NCI-H460 (cell line): Measurements from ENCODE around the gene ASZ1. TPM values are rescaled to one million over a fixed set of nuclear protein-coding genes. Genes with fewer than 3 reads are reported as not detected.
"Not testable (repeated sequence)": the region's sequence is repeated elsewhere in the genome, so short reads cannot be mapped to it uniquely, and the experiment has no call there.

Experiments used
- DNase-seq: peaks from one replicate; pipeline ENCODE4 v3.0.0-alpha.2; 2016; ENCODE audit warnings: low read depth; ENCODE audit errors: extremely low read depth
- polyA plus RNA-seq: library from polyadenylated mRNA; depleted of rRNA; stranded (reverse); fragments of >200 nt; gene quantifications from 2 replicates; pipeline ENCODE4 v1.2.3, GENCODE V29; 2014; cell fraction: nucleus; rRNA removed
- total RNA-seq: library from RNA; depleted of rRNA; stranded (reverse); fragments of >200 nt; shearing (Covaris generic); gene quantifications from 2 replicates; pipeline ENCODE4 v1.2.3, GENCODE V29; 2014; rRNA removed

ASZ1 gene
- not detected in 2 replicates for total RNA-seq
- polyA plus RNA-seq = not detected in 2 replicates

- no peak for DNase-seq
These were observed at the start of gene ASZ1 for GRCh38 chr7:117427258-117427701. TSS of gene ASZ1 (minus strand) at chr7:117427493. CDS start at chr7:117427460, 33 bp downstream.

- no peak for DNase-seq
These were observed 49.4 kb upstream of the ASZ1 start for GRCh38 chr7:117476557-117477215.

GRCh38 chr7:117472335-117472734 is 45.0 kb upstream of the ASZ1 start:
- no peak for DNase-seq

- no peak for DNase-seq
These were observed 43.5 kb upstream of the ASZ1 start for GRCh38 chr7:117470777-117471176.

- no peak for DNase-seq
These were observed 40.9 kb upstream of the ASZ1 start for GRCh38 chr7:117468174-117468573.

- DNase-seq = not testable (repeated sequence)
These were observed 33.5 kb upstream of the ASZ1 start for GRCh38 chr7:117460815-117461214.

GRCh38 chr7:117459735-117460134 is 32.4 kb upstream of the ASZ1 start:
- no peak for DNase-seq

GRCh38 chr7:117458977-117459583 is 31.8 kb upstream of the ASZ1 start:
- peak; percentile 26 for DNase-seq

GRCh38 chr7:117448655-117449054 is 21.4 kb upstream of the ASZ1 start:
- no peak for DNase-seq

GRCh38 chr7:117446220-117446815 is 19.0 kb upstream of the ASZ1 start:
- DNase-seq = no peak

- DNase-seq = no peak
These were observed 17.9 kb upstream of the ASZ1 start for GRCh38 chr7:117445206-117445605.

- DNase-seq = no peak
These were observed 17.4 kb upstream of the ASZ1 start for GRCh38 chr7:117444646-117445045.

- DNase-seq = no peak
These were observed 8.3 kb upstream of the ASZ1 start for GRCh38 chr7:117435475-117436043.

GRCh38 chr7:117424090-117424829 is 3.0 kb downstream of the ASZ1 start:
- no peak for DNase-seq

GRCh38 chr7:117414591-117414990 is 12.7 kb downstream of the ASZ1 start:
- DNase-seq = not testable (repeated sequence)

- no peak for DNase-seq
These were observed 14.2 kb downstream of the ASZ1 start for GRCh38 chr7:117412946-117413559.

- DNase-seq = no peak
These were observed 14.9 kb downstream of the ASZ1 start for GRCh38 chr7:117412390-117412789.

- no peak for DNase-seq
These were observed 15.8 kb downstream of the ASZ1 start for GRCh38 chr7:117411539-117411938.

GRCh38 chr7:117408831-117409230 is 18.5 kb downstream of the ASZ1 start:
- DNase-seq = no peak

- no peak for DNase-seq
These were observed 21.8 kb downstream of the ASZ1 start for GRCh38 chr7:117405519-117405918.
